H1 (cell line): Measurements from ENCODE around the gene UNC119. TPM values are rescaled to one million over a fixed set of nuclear protein-coding genes. Genes with fewer than 3 reads are reported as not detected.

ENCODE experiments used
- BRCA1 ChIP-seq: IDR thresholded peaks from 2 replicates; pipeline ENCODE4 v1.6.1; 2012; ENCODE audit warnings: low read depth, low read length, improper control_type of control experiment
- GABPA ChIP-seq: IDR thresholded peaks from 2 replicates; pipeline ENCODE4 v1.6.1; 2011; ENCODE audit warnings: mild to moderate bottlenecking, low read length, moderate library complexity, borderline replicate concordance; ENCODE audit not compliant: insufficient read depth
- POLR2AphosphoS5 ChIP-seq: IDR thresholded peaks from 2 replicates; pipeline ENCODE4 v1.6.1; 2011; ENCODE audit warnings: low read depth, low read length
- SIX5 ChIP-seq: IDR thresholded peaks from 2 replicates; pipeline ENCODE4 v1.6.1; 2011; ENCODE audit warnings: mild to moderate bottlenecking, low read depth, low read length
- polyA plus RNA-seq, 7 experiments: library from polyadenylated mRNA; depleted of rRNA in 3 of 7; stranded (reverse) in 5 of 7; unstranded in 2 of 7; fragments of >200 nt in 5 of 7; fragments of 200-250 nt in 2 of 7; gene quantifications; 1 replicate in 5 of 7; 2 replicates in 1 of 7; 4 replicates in 1 of 7; pipeline versions ENCODE4 v1.2.1 to v1.2.3, GENCODE V29; 2011 to 2013; ENCODE audit warnings: missing spikeins in 2 of 7, mixed read lengths in 2 of 7
- total RNA-seq: library from RNA; stranded (reverse); fragmentation: NEBNext Ultra II Directional; extraction: Animal tissue kit (Norgen Biotek cat#: 25700); gene quantifications from 2 replicates; pipeline ENCODE4 v1.2.1, GENCODE V29; 2021
- TF ChIP-seq, protein P1 (sequence below), 3 experiments: IDR thresholded peaks; 1 replicate in 2 of 3; 2 replicates in 1 of 3; pipeline versions ENCODE4 v1.5.1 to v1.6.1; 2011; ENCODE audit warnings: low read length in 3 of 3, mild to moderate bottlenecking in 3 of 3, inconsistent platforms in 2 of 3, low read depth in 1 of 3, moderate library complexity in 1 of 3; ENCODE audit not compliant: insufficient read depth in 1 of 3; ENCODE audit errors: control extremely low read depth in 1 of 3
- TF ChIP-seq, protein P2 (sequence below): IDR thresholded peaks from 2 replicates; pipeline ENCODE4 v1.6.1; 2011; ENCODE audit warnings: low read length, improper control_type of control experiment

UNC119 gene
- total and polyA plus RNA-seq, 2 of the 8 experiments (the other 6 are each of a cell fraction or from before 2014, with no cell fraction given) = 43.5 to 94.4 TPM

- TF ChIP-seq, protein P1, sequence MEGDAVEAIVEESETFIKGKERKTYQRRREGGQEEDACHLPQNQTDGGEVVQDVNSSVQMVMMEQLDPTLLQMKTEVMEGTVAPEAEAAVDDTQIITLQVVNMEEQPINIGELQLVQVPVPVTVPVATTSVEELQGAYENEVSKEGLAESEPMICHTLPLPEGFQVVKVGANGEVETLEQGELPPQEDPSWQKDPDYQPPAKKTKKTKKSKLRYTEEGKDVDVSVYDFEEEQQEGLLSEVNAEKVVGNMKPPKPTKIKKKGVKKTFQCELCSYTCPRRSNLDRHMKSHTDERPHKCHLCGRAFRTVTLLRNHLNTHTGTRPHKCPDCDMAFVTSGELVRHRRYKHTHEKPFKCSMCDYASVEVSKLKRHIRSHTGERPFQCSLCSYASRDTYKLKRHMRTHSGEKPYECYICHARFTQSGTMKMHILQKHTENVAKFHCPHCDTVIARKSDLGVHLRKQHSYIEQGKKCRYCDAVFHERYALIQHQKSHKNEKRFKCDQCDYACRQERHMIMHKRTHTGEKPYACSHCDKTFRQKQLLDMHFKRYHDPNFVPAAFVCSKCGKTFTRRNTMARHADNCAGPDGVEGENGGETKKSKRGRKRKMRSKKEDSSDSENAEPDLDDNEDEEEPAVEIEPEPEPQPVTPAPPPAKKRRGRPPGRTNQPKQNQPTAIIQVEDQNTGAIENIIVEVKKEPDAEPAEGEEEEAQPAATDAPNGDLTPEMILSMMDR (IDR thresholded peaks at IDR 0.05; ENCODE audit: control extremely low read depth in 1 of 3, insufficient read depth in 1 of 3, low read depth in 1 of 3, low read length in 3 of 3) = no peak
- TF ChIP-seq, protein P2, sequence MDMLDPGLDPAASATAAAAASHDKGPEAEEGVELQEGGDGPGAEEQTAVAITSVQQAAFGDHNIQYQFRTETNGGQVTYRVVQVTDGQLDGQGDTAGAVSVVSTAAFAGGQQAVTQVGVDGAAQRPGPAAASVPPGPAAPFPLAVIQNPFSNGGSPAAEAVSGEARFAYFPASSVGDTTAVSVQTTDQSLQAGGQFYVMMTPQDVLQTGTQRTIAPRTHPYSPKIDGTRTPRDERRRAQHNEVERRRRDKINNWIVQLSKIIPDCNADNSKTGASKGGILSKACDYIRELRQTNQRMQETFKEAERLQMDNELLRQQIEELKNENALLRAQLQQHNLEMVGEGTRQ = no peak
- no peak for TF ChIP-seq SIX5
- TF ChIP-seq POLR2AphosphoS5 = no peak
- no peak for TF ChIP-seq GABPA
- TF ChIP-seq BRCA1 = no peak
Observed at GRCh38 chr17:28549236-28550132, 2.9 kb downstream of the UNC119 start (continued).
